Loucy (cell line): Measurements from ENCODE around the gene GFRA1.

Source experiments
- CTCF ChIP-seq: fragments of 200-600 bp; sonication (generic); conservative IDR thresholded peaks from 2 replicates; pipeline ENCODE4 v1.5.1; 2014; ENCODE audit warnings: mild to moderate bottlenecking, antibody characterized with exemption, low read length
- EZH2phosphoT487 ChIP-seq: fragments of 200-600 bp; IDR thresholded peaks from 2 replicates; pipeline ENCODE4 v1.6.1; 2018; ENCODE audit warnings: antibody characterized with exemption, mild to moderate bottlenecking, moderate library complexity, borderline replicate concordance

- TF ChIP-seq CTCF, result no peak
- no peak for TF ChIP-seq EZH2phosphoT487
Measured at GRCh38 chr10:116007256-116007891, 265.6 kb downstream of the GFRA1 start.
